ENCODE data around the gene FASN. TPM values are rescaled to one million over a fixed set of nuclear protein-coding genes. Genes with fewer than 3 reads are reported as not detected.

Gene FASN
- total RNA-seq, 1 experiment from 2014 or later = 433 TPM

GRCh38 chr17:82082456-82082855, 15.6 kb downstream of the FASN start:
- Histone ChIP-seq H4K5ac (ENCODE audit: insufficient read length, low read depth, low read length) (no peak overlapping the region), H4K8ac (replicated peaks; ENCODE audit: insufficient read length, low read depth, low read length) (no peak overlapping the region), H3K23me2 (ENCODE audit: insufficient read length, low read depth, low read length, poor library complexity, severe bottlenecking) (no peaks in the 10 kb centered on the region), H3K4me2 (ENCODE audit: insufficient read depth, insufficient read length, low read length) (no peak overlapping the region), H2AK5ac (ENCODE audit: insufficient read length, low read length) (no peak overlapping the region), H3K9ac (ENCODE audit: extremely low read depth, insufficient read length, low read length) (no peak overlapping the region), H3K27ac (ENCODE audit: insufficient read length, low read depth, low read length) (no peak overlapping the region), H3K9me3 (ENCODE audit: control insufficient read depth, low read depth, low read length) (no peaks in the 10 kb centered on the region), H3K23ac (ENCODE audit: insufficient read length, low read depth, low read length) (no peak overlapping the region), H3K27me3 (ENCODE audit: insufficient read depth, low read length) (no peaks in the 10 kb centered on the region), H4K91ac (ENCODE audit: insufficient read length, low read depth, low read length) (no peak overlapping the region), H3K56ac (ENCODE audit: insufficient read length, low read depth, low read length) (no peak overlapping the region), H2BK15ac (ENCODE audit: low read depth, low read length) (no peak overlapping the region), H3K14ac (ENCODE audit: insufficient read depth, low read length) (no peak overlapping the region), H2BK5ac (ENCODE audit: insufficient read length, low read length) (no peak overlapping the region), H3K79me2 (ENCODE audit: insufficient read depth, low read length) (no peaks in the 10 kb centered on the region), H2BK12ac (ENCODE audit: insufficient read length, low read depth, low read length) (no peak overlapping the region), H2AFZ (ENCODE audit: low read length) (no peak overlapping the region), H2BK20ac (ENCODE audit: low read depth, low read length, poor library complexity, severe bottlenecking) (no peak overlapping the region), H4K20me1 (ENCODE audit: control insufficient read depth, insufficient read depth, insufficient read length) (no peaks in the 10 kb centered on the region), H3K79me1 (ENCODE audit: insufficient read depth, low read depth, low read length, poor library complexity, severe bottlenecking) (no peaks in the 10 kb centered on the region), H3K18ac (ENCODE audit: insufficient read length, low read depth, low read length) (no peak overlapping the region), H3K4me1 (ENCODE audit: insufficient read depth, low read length) (no peaks in the 10 kb centered on the region), H2BK120ac (ENCODE audit: low read depth, low read length, poor library complexity, severe bottlenecking) (no peak overlapping the region), H3K4ac (ENCODE audit: low read depth, low read length) (no peak overlapping the region), H3T11ph (ENCODE audit: low read length) (no peak overlapping the region)
- TF ChIP-seq CTCF (conservative IDR thresholded peaks at IDR 0.05) = no peak
- no CpG with 5 or more reads among the region's 19 CpGs for WGBS (ENCODE audit: extremely low coverage, insufficient read length, low lambda C conversion rate)
- Mint-ChIP-seq H3K36me3 (ENCODE audit: insufficient read depth in 1 of 3, low read depth in 3 of 3) (peaks cover 24 to 73% (median 62%) of the 10 kb centered on the region in 3 experiments; a peak in 6 of 7 replicates), H3K4me1 (no peaks in the 10 kb centered on the region; a peak in 2 of 4 replicates), H3K9me3 (no peaks in the 10 kb centered on the region), H3K4me3 (no peak overlapping the region), H3K27ac (no peak overlapping the region), H3K27me3 (ENCODE audit: low read depth) (no peaks in the 10 kb centered on the region)
- DNase-seq = no peak

Data from H9 (cell line).